ENCODE data around the gene ZDHHC7.

ZDHHC7 gene

DNA sequence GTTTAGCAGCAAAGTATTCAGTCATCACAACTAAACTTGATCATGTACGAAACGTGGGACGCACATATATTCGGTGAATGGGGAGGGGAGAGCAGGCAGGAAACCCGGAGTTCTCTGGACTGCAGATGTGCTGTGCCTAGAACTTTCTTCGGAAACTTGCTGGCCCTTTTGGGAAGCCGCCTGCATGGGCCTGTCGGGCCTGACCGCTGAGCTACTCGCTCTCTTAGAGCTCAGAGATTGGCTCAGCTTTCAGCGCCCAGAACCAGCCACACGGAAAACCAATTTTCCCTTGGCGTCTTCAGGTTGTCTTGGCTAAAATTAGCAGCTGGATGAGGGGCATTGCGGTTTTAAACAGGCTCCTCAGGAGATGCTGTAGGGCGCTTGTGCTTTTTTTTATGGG, 38.1 kb downstream of the ZDHHC7 start:
- Histone ChIP-seq H3K27me3 (ENCODE audit: low read depth, low read length) (no peaks in the 10 kb centered on the region), H3K4me1 (ENCODE audit: low read length) (peaks cover 10% of the 10 kb centered on the region), H3K36me3 (replicated peaks; ENCODE audit: low read depth, low read length) (peaks cover 14% of the 10 kb centered on the region), H3K27ac (ENCODE audit: low read length) (no peak overlapping the region), H4K20me1 (ENCODE audit: insufficient read depth, low read length) (no peaks in the 10 kb centered on the region), H3K4me2 (ENCODE audit: low read length) (no peak overlapping the region), H3K9ac (ENCODE audit: low read length) (no peak overlapping the region), H3K4me3 (ENCODE audit: low read length) (no peak overlapping the region), H3K9me3 (ENCODE audit: insufficient read depth, low read length) (no peaks in the 10 kb centered on the region), H3K79me2 (ENCODE audit: low read length) (no peaks in the 10 kb centered on the region), H2AFZ (ENCODE audit: low read depth, low read length) (no peak overlapping the region)
- TF ChIP-seq EZH2phosphoT487 (IDR thresholded peaks at IDR 0.05; ENCODE audit: low read depth) = no peak
- TF ChIP-seq, protein P1, sequence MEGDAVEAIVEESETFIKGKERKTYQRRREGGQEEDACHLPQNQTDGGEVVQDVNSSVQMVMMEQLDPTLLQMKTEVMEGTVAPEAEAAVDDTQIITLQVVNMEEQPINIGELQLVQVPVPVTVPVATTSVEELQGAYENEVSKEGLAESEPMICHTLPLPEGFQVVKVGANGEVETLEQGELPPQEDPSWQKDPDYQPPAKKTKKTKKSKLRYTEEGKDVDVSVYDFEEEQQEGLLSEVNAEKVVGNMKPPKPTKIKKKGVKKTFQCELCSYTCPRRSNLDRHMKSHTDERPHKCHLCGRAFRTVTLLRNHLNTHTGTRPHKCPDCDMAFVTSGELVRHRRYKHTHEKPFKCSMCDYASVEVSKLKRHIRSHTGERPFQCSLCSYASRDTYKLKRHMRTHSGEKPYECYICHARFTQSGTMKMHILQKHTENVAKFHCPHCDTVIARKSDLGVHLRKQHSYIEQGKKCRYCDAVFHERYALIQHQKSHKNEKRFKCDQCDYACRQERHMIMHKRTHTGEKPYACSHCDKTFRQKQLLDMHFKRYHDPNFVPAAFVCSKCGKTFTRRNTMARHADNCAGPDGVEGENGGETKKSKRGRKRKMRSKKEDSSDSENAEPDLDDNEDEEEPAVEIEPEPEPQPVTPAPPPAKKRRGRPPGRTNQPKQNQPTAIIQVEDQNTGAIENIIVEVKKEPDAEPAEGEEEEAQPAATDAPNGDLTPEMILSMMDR (IDR thresholded peaks at IDR 0.05; ENCODE audit: low read depth, low read length) = no peak

DNA sequence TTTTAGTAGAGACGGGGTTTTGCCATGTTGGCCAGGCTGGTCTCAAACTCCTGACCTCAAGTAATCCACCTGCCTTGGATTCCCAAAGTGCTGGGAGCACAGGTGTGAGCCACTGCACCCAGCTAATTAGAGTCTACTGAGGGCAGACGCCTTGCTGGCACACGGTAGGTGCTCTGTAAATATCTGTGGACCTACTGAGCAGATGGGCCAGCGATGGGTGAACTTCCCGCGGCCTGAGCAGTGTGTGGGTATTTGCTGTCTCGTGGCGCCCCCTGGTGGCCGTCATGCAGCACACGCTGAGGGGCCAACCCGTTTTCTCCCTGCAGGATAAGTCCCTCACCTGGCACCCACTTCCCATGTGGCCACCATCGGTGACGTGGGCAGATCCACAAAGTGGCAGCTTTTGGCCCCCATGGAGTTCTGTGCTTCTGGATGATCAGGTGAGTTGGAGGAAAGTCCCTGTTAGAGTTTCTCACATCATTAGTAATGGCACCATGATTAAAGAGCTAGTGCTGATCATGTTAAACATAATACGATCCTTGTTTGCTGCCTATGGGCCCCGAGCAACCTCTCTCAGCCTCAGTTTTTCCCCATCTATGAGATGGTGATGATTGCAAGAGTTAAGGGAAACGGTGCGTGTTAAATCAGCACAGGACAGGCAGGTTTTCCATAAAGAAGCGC, 40.7 kb downstream of the ZDHHC7 start:
- no peaks in the 10 kb centered on the region for H3K9me3 ChIP-seq (ENCODE audit: insufficient read depth, low read length)
- H3K9ac ChIP-seq (ENCODE audit: low read length) = no peak overlapping the region
- TF ChIP-seq, protein P1 (IDR thresholded peaks at IDR 0.05; ENCODE audit: low read depth, low read length) = peak; percentile 90
- TF ChIP-seq EZH2phosphoT487 (IDR thresholded peaks at IDR 0.05; ENCODE audit: low read depth) = no peak
- H4K20me1 ChIP-seq (ENCODE audit: insufficient read depth, low read length) = no peaks in the 10 kb centered on the region
- peaks cover 5% of the 10 kb centered on the region for H3K36me3 ChIP-seq (replicated peaks; ENCODE audit: low read depth, low read length)
- no peak overlapping the region for H2AFZ ChIP-seq (ENCODE audit: low read depth, low read length)
- H3K4me1 ChIP-seq (ENCODE audit: low read length) = peaks cover 10% of the 10 kb centered on the region
- H3K79me2 ChIP-seq (ENCODE audit: low read length) = no peaks in the 10 kb centered on the region
- no peak overlapping the region for H3K27ac ChIP-seq (ENCODE audit: low read length)
- H3K27me3 ChIP-seq (ENCODE audit: low read depth, low read length) = no peaks in the 10 kb centered on the region
- no peak overlapping the region for H3K4me3 ChIP-seq (ENCODE audit: low read length)
- H3K4me2 ChIP-seq (ENCODE audit: low read length) = no peak overlapping the region

DNA sequence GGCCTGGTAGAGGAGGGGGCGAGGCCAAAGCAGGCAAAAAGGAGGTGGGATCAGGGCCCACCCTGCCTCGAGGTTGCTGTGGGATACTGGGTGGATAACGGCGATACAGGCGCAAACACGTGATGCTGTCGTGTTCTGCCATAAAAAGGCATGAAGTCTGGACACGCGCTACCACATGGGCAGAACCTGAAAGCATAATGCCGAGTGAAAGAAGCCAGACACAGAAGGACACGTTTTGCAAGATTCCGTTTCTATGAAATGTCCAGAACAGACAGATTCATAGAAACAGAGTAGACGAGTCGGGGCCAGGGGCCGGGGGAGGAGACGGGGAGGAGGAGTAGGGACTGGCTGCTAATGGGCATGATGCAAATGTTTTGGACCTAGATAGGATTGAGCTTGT, 43.5 kb downstream of the ZDHHC7 start:
- no peak overlapping the region for H3K4me2 ChIP-seq (ENCODE audit: low read length)
- no peak overlapping the region for H3K4me3 ChIP-seq (ENCODE audit: low read length)
- H3K27ac ChIP-seq (ENCODE audit: low read length) = no peak overlapping the region
- no peak overlapping the region for H3K9ac ChIP-seq (ENCODE audit: low read length)
- H4K20me1 ChIP-seq (ENCODE audit: insufficient read depth, low read length) = no peaks in the 10 kb centered on the region
- H3K27me3 ChIP-seq (ENCODE audit: low read depth, low read length) = peaks cover 3% of the 10 kb centered on the region; the same call in 1 of the 2 replicates
- H3K9me3 ChIP-seq (ENCODE audit: insufficient read depth, low read length) = no peaks in the 10 kb centered on the region
- no peaks in the 10 kb centered on the region for H3K36me3 ChIP-seq (replicated peaks; ENCODE audit: low read depth, low read length)
- H3K79me2 ChIP-seq (ENCODE audit: low read length) = no peaks in the 10 kb centered on the region
- TF ChIP-seq, protein P1 (IDR thresholded peaks at IDR 0.05; ENCODE audit: low read depth, low read length) = no peak
- no peak for TF ChIP-seq EZH2phosphoT487 (IDR thresholded peaks at IDR 0.05; ENCODE audit: low read depth)
- H3K4me1 ChIP-seq (ENCODE audit: low read length) = peaks cover 10% of the 10 kb centered on the region
- H2AFZ ChIP-seq (ENCODE audit: low read depth, low read length) = no peak overlapping the region

DNA sequence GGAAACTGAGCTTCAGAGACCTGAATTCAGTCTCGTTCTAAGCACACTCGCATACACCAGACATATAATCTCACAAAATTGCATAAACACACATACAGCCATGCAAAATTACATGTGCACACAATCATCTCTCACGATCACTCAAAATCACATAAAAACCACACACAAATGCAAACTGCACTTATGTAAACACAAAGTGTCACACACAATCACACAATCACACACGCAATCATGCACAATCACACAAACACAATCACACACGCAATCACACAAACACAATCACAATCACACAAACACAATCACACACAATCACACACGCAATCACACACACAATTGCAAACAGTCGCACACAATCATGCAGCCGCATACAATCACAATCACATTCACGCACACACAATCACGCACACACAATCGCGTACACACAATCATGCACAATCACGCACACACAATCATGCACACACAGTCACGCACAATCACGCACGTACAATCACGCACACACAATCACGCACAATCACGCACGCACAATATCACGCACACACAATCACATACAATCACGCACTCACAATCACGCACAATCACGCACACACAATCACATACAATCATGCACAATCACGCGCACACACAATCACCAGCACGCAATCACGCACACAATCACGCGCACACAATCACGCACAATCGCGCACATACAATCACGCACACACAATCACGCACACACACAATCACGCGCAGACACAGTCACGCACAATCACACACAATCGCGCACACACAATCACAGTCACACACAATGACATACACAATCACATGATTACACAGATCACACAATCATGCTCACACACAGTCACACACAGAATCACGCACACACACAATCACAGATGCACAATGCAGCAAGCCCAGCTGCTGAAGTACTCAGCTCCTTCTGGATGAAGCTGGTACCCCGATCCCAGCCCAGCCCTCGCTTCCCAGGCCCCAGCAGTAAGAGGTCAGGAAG, 45.6 kb downstream of the ZDHHC7 start:
- H3K27ac ChIP-seq (ENCODE audit: low read length) = no peak overlapping the region

More for the DNA sequence above, 45.6 kb downstream of the ZDHHC7 start:
- Histone ChIP-seq H3K4me2 (ENCODE audit: low read length) (no peak overlapping the region), H3K9ac (ENCODE audit: low read length) (no peak overlapping the region), H3K4me1 (ENCODE audit: low read length) (peaks cover 10% of the 10 kb centered on the region), H3K27me3 (ENCODE audit: low read depth, low read length) (peaks cover 11% of the 10 kb centered on the region), H4K20me1 (ENCODE audit: insufficient read depth, low read length) (no peaks in the 10 kb centered on the region), H2AFZ (ENCODE audit: low read depth, low read length) (no peak overlapping the region), H3K4me3 (ENCODE audit: low read length) (no peak overlapping the region), H3K79me2 (ENCODE audit: low read length) (no peaks in the 10 kb centered on the region), H3K36me3 (replicated peaks; ENCODE audit: low read depth, low read length) (no peaks in the 10 kb centered on the region), H3K9me3 (ENCODE audit: insufficient read depth, low read length) (no peaks in the 10 kb centered on the region)
- TF ChIP-seq, protein P1 (IDR thresholded peaks at IDR 0.05; ENCODE audit: low read depth, low read length) = no peak
- no peak for TF ChIP-seq EZH2phosphoT487 (IDR thresholded peaks at IDR 0.05; ENCODE audit: low read depth)
